IMR-90 (cell line): ENCODE data around the gene CDADC1. TPM values are rescaled to one million over a fixed set of nuclear protein-coding genes. Genes with fewer than 3 reads are reported as not detected.

ENCODE experiments used
- ATAC-seq: fragments of 200-7000 bp; cut with Tn5 transposase; 2 replicates; pipeline ENCODE4 v1.9.1; 2020; ENCODE audit warnings: low read depth, mild to moderate bottlenecking, moderate library complexity
- BruUV-seq: library from RNA; stranded (reverse); fragments of 400-500 nt; replicated peaks from 2 replicates; lab custom pipeline; 2021; lab: Mats Ljungman, UMichigan
- CTCF ChIA-PET: fragments of 300-600 bp; formaldehyde crosslinking; extraction: SDS; loops from one replicate; lab custom pipeline; 2021; ENCODE audit warnings: antibody characterized with exemption; lab: Yijun Ruan, JAX
- POLR2A ChIA-PET: fragments of 300-600 bp; sonication (Branson Sonifier 250); formaldehyde crosslinking; loops from one replicate; lab custom pipeline; 2022; ENCODE audit warnings: antibody characterized with exemption; ENCODE audit not compliant: unreplicated experiment; lab: Charles Lee
- DNase-seq: peaks from one replicate; pipeline ENCODE4 v3.0.0; 2013
- H2AFZ ChIP-seq: replicated peaks from 2 replicates; pipeline ENCODE3; 2013; ENCODE audit warnings: low read length, mild to moderate bottlenecking; ENCODE audit not compliant: poor library complexity
- H2AK5ac ChIP-seq: 2 replicates; pipeline ENCODE4 v1.6.1; 2013; ENCODE audit warnings: low read depth, low read length, inconsistent platforms
- H2AK9ac ChIP-seq: replicated peaks from 2 replicates; pipeline ENCODE3; 2013; ENCODE audit warnings: mild to moderate bottlenecking, low read depth, low read length, moderate library complexity; ENCODE audit not compliant: poor library complexity
- H2BK120ac ChIP-seq: 2 replicates; pipeline ENCODE4 v1.6.1; 2013; ENCODE audit warnings: low read depth, low read length, inconsistent platforms
- H2BK15ac ChIP-seq: 3 replicates; pipeline ENCODE4 v1.6.1; 2013; ENCODE audit warnings: low read depth, low read length, inconsistent platforms
- H2BK20ac ChIP-seq: 2 replicates; pipeline ENCODE4 v1.6.1; 2013; ENCODE audit warnings: low read depth, mild to moderate bottlenecking, inconsistent platforms, low read length, moderate library complexity
- H2BK5ac ChIP-seq: 2 replicates; pipeline ENCODE4 v1.6.1; 2013; ENCODE audit warnings: mild to moderate bottlenecking, low read depth, low read length, inconsistent platforms; ENCODE audit not compliant: poor library complexity, severe bottlenecking
- H3K14ac ChIP-seq: replicated peaks from 2 replicates; pipeline ENCODE4 v1.6.1; 2013; ENCODE audit warnings: low read depth, low read length, inconsistent platforms
- H3K18ac ChIP-seq: 2 replicates; pipeline ENCODE4 v1.6.1; 2013; ENCODE audit warnings: low read depth, low read length, control low read depth
- H3K23ac ChIP-seq: 2 replicates; pipeline ENCODE4 v1.6.1; 2013; ENCODE audit warnings: low read depth, low read length, inconsistent platforms
- H3K27ac ChIP-seq: 2 replicates; pipeline ENCODE4 v1.5.1; 2013; ENCODE audit warnings: mild to moderate bottlenecking, control low read depth, low read length; ENCODE audit not compliant: insufficient read depth
- H3K27me3 ChIP-seq: 2 replicates; pipeline ENCODE4 v1.6.1; 2013; ENCODE audit warnings: low read length; ENCODE audit not compliant: control insufficient read depth, insufficient read depth
- H3K36me3 ChIP-seq: 2 replicates; pipeline ENCODE4 v1.6.1; 2013; ENCODE audit warnings: low read length, mixed read lengths; ENCODE audit not compliant: control insufficient read depth, insufficient read depth
- H3K4ac ChIP-seq: 2 replicates; pipeline ENCODE4 v1.6.1; 2013; ENCODE audit warnings: low read depth, low read length, inconsistent platforms
- H3K4me1 ChIP-seq: 2 replicates; pipeline ENCODE4 v1.6.1; 2013; ENCODE audit warnings: low read length, mixed read lengths; ENCODE audit not compliant: control insufficient read depth, insufficient read depth
- H3K4me2 ChIP-seq: 2 replicates; pipeline ENCODE4 v1.6.1; 2013; ENCODE audit warnings: low read depth, mild to moderate bottlenecking, control low read depth, low read length, moderate library complexity
- H3K4me3 ChIP-seq: 2 replicates; pipeline ENCODE4 v1.5.1; 2013; ENCODE audit warnings: low read depth, mild to moderate bottlenecking, control low read depth, low read length, moderate library complexity; ENCODE audit not compliant: insufficient read depth
- H3K56ac ChIP-seq: 2 replicates; pipeline ENCODE4 v1.6.1; 2013; ENCODE audit warnings: low read length, inconsistent platforms; ENCODE audit not compliant: insufficient read depth; ENCODE audit errors: extremely low read depth
- H3K79me1 ChIP-seq, 2 experiments: 2 replicates each; pipeline ENCODE4 v1.6.1; 2013; ENCODE audit warnings: low read length in 2 of 2, inconsistent platforms in 1 of 2, low read depth in 1 of 2
- H3K9ac ChIP-seq: 2 replicates; pipeline ENCODE4 v1.6.1; 2013; ENCODE audit warnings: low read depth, low read length, control low read depth
- H3K9me1 ChIP-seq: 2 replicates; pipeline ENCODE4 v1.6.1; 2013; ENCODE audit warnings: low read length, inconsistent platforms; ENCODE audit not compliant: insufficient read depth
- H3K9me3 ChIP-seq: 2 replicates; pipeline ENCODE4 v1.6.1; 2013; ENCODE audit warnings: low read length; ENCODE audit not compliant: control insufficient read depth, insufficient read depth
- H4K20me1 ChIP-seq: 2 replicates; pipeline ENCODE4 v1.6.1; 2013; ENCODE audit warnings: low read length, inconsistent platforms; ENCODE audit not compliant: insufficient read depth
- H4K5ac ChIP-seq: 2 replicates; pipeline ENCODE4 v1.6.1; 2013; ENCODE audit warnings: mild to moderate bottlenecking, low read depth, low read length, control low read depth
- H4K8ac ChIP-seq, 2 experiments: 2 replicates each; pipeline ENCODE4 v1.6.1; 2013; ENCODE audit warnings: low read depth in 2 of 2, low read length in 2 of 2, control low read depth in 1 of 2, inconsistent platforms in 1 of 2
- H4K91ac ChIP-seq: 2 replicates; pipeline ENCODE4 v1.6.1; 2013; ENCODE audit warnings: low read depth, low read length, inconsistent platforms; ENCODE audit not compliant: insufficient read depth
- CEBPB ChIP-seq: IDR thresholded peaks from 2 replicates; pipeline ENCODE4 v1.6.1; 2012; ENCODE audit warnings: low read depth, low read length, improper control_type of control experiment
- CHD1 ChIP-seq: IDR thresholded peaks from 2 replicates; pipeline ENCODE4 v1.6.1; 2012; ENCODE audit warnings: low read depth, low read length, improper control_type of control experiment
- RAD21 ChIP-seq: IDR thresholded peaks from 2 replicates; pipeline ENCODE4 v1.6.1; 2012; ENCODE audit warnings: low read length, improper control_type of control experiment
- SMC3 ChIP-seq: fragments of 150-350 bp; IDR thresholded peaks from 2 replicates; pipeline ENCODE4 v1.6.1; 2016; ENCODE audit warnings: low read depth, mild to moderate bottlenecking, antibody characterized with exemption, low read length, moderate library complexity
- WGBS, 2 experiments: methylation state at CpG; one replicate each; pipeline versions ENCODE4 v1.1.5 to v1.1.7; 2013; ENCODE audit warnings: missing lambda C conversion rate in 2 of 2; ENCODE audit not compliant: insufficient read length in 1 of 2; ENCODE audit errors: extremely low coverage in 2 of 2; 5-methylcytosine and 5-hydroxymethylcytosine counted together
- dilution Hi-C: fragments of 300-500 bp; cut with HindIII; formaldehyde crosslinking; loops from one replicate; pipeline ENCODE4 v1.14.3; 2018; ENCODE audit warnings: low sequenced_read_pairs; ENCODE audit not compliant: unreplicated experiment
- in situ Hi-C: fragments of 300-500 bp; cut with MboI; formaldehyde crosslinking; loops from 3 replicates; pipeline ENCODE4 v1.14.3; 2019; ENCODE audit warnings: low sequenced_read_pairs, inconsistent platforms, mixed read lengths
- intact Hi-C: fragments of 100-400 bp; cut with micrococcal nuclease; formaldehyde crosslinking; loops from 2 replicates; pipeline ENCODE4 v1.10.0; 2022
- polyA plus RNA-seq, 3 experiments: library from polyadenylated mRNA; depleted of rRNA; stranded (reverse); fragments of >200 nt; gene quantifications; 2 replicates each; pipeline ENCODE4 v1.2.3, GENCODE V29; 2012; ENCODE audit warnings: low replicate concordance in 1 of 3
- total RNA-seq: library from RNA; depleted of rRNA; stranded (reverse); fragments of >200 nt; gene quantifications from 2 replicates; pipeline ENCODE4 v1.2.3, GENCODE V29; 2012

Gene CDADC1
- total and polyA plus RNA-seq, 2 of the 4 experiments (the other 2 are of a cell fraction): 0.54 to 2.6 TPM

- H2BK15ac ChIP-seq: peak overlapping the region; percentile 73; the same call in 2 of the 3 replicates
- BruUV-seq: no TSS peak
- H3K9ac ChIP-seq: no peak overlapping the region
- H3K79me1 ChIP-seq: peaks cover 0 to 8% of the 10 kb centered on the region in 2 experiments; a peak in 1 of 4 replicates
- ATAC-seq (peak; percentile 73), DNase-seq (peak; percentile 72)
- H3K56ac ChIP-seq: no peak overlapping the region
- H3K23ac ChIP-seq: peak overlapping the region; percentile 81; the same call in 1 of the 2 replicates
- peak overlapping the region; percentile 98 for H2BK20ac ChIP-seq
- WGBS, 2 experiments: no CpG with 5 or more reads among the region's 2 CpGs
- dilution Hi-C loops (no loop called here), intact Hi-C loops (no loop called here), in situ Hi-C loops (no loop called here)
- H2AK5ac ChIP-seq: peak overlapping the region; percentile 66
- H3K4me1 ChIP-seq: peaks cover 10% of the 10 kb centered on the region
- H2BK120ac ChIP-seq: peak overlapping the region; percentile 93
- H3K14ac ChIP-seq: peak overlapping the region; percentile 83
- H3K27ac ChIP-seq: peak overlapping the region; percentile 70
- peak overlapping the region; percentile 84 for H3K18ac ChIP-seq
- ChIA-PET CTCF (no interaction called here), POLR2A (no interaction called here)
- H3K4me2 ChIP-seq: peak overlapping the region; percentile 41; the same call in 1 of the 2 replicates
- peak overlapping the region; percentile 79 for H4K91ac ChIP-seq
- H2BK5ac ChIP-seq: peak overlapping the region; percentile 100
- peak overlapping the region; percentile 68 to 90 for H4K8ac ChIP-seq
- TF ChIP-seq CHD1 (no peak), CEBPB (peak; percentile 28; the same call in 1 of the 2 replicates), SMC3 (no peak), RAD21 (no peak)
- peak overlapping the region; percentile 77 for H4K5ac ChIP-seq
- no peaks in the 10 kb centered on the region for H4K20me1 ChIP-seq
- no peaks in the 10 kb centered on the region; the same call in 1 of the 2 replicates for H3K36me3 ChIP-seq
- no peaks in the 10 kb centered on the region for H3K27me3 ChIP-seq
- peak overlapping the region; percentile 89 for H3K4ac ChIP-seq
- H2AK9ac ChIP-seq: peak overlapping the region; percentile 5
- peaks cover 10% of the 10 kb centered on the region for H3K9me1 ChIP-seq
- H3K9me3 ChIP-seq: no peaks in the 10 kb centered on the region
- no peak overlapping the region for H2AFZ ChIP-seq
- no peak overlapping the region for H3K4me3 ChIP-seq
Measured at GRCh38 chr13:49320975-49321374, 73.2 kb downstream of the CDADC1 start.
